Heart left ventricle (tissue), 13 donors: Measurements from ENCODE around the gene RAB40C.

Experiments used
- POLR2A ChIP-seq, 2 donors: fragments of 450-650 bp; IDR thresholded peaks; one replicate each; pipeline ENCODE4 v1.6.1; 2017; ENCODE audit warnings: antibody characterized with exemption in 2 of 2, mild to moderate bottlenecking in 2 of 2, moderate library complexity in 2 of 2
- TF ChIP-seq, protein P1 (sequence below), 12 donors: fragments of 200-600 bp; sonication (generic) in 4 of 12; IDR thresholded peaks; one replicate each; pipeline versions ENCODE4 v1.5.0 to v1.8.0; 2018 to 2022; ENCODE audit warnings: antibody characterized with exemption in 12 of 12, mild to moderate bottlenecking in 5 of 12
- donor health status: ischemic (EF 13 %, LVEDD 7.1; RV severe dilation, severe dysfunction).
- donor health status: DM: no; HTN: yes; CAD: no.
- donor health status: DM: no; HTN: no; CAD: no.
- donor health status: ischemic (EF 25% LVEDD 6.9; RV normal size, moderate dysfunction).
- donor health status: ischemic (EF 25% LVEDD 5.7; RV mildly dilated, moderate dysfunction).
- donor health status: ischemic (EF 35%, LVEDD 5.7; RV mildly dilated, moderate dysfunction).
- donor health status: nonischemic (EF 11% LVEDD 7.7; RV severe dilation, severe dysfunction).
- donor health status: DM: yes; HTN: yes; CAD: no.
- donor health status: PGD.
- donor health status: ischemic (EF 29% LVEDD 5.4; RV normal size, mild dysfunction).
- donor health status: nonischemic (EF 23%, LVEDD 6.1; RV moderate dilation, normal function).

DNA sequence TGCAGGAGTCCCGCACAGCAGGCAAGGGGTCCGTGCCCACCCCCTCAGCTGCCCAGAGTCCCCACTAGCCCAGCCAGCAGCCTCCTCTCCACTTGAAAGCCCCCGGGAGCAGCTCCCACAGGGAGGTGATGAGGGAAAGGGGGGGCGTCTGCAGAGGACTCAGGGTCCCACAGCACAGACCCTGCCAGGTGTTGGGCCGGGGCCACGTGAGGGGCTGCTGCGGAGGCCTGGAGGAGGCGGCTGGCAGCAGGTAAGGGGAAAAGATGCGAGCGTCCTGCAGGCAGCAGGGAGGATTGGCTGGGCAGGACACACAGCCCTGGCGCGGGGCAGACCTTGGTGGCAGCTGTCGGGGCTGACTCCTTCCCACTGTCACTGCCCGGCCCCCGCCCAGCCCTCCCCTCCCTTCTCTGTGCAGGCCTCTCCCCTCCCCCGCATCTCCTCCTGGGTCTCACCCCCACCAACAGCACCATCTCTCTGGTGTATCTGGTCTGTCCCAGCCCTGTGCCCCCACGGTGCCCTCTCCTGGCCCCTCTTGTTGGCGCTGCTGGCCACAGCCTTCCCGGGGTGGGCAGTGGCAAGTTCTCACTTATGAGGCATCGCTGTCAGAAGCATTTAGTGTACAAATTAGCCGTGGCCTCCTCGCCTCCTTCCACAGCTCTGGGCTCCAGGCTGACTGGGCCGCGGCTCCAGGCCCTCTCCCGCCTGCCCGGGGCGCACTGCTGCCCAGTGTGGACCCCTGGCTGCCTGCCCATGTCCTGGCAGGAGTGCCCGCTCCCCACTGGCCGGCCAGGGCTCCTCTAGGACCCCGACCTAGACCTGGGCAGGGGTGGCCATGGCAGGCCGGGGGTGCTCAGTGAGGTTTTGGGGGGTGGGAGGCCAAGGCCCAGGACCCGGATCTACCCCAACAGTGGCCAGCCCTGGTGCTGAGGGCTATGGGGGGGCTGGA lies 34.1 kb upstream of the RAB40C start:
- TF ChIP-seq, protein P1, sequence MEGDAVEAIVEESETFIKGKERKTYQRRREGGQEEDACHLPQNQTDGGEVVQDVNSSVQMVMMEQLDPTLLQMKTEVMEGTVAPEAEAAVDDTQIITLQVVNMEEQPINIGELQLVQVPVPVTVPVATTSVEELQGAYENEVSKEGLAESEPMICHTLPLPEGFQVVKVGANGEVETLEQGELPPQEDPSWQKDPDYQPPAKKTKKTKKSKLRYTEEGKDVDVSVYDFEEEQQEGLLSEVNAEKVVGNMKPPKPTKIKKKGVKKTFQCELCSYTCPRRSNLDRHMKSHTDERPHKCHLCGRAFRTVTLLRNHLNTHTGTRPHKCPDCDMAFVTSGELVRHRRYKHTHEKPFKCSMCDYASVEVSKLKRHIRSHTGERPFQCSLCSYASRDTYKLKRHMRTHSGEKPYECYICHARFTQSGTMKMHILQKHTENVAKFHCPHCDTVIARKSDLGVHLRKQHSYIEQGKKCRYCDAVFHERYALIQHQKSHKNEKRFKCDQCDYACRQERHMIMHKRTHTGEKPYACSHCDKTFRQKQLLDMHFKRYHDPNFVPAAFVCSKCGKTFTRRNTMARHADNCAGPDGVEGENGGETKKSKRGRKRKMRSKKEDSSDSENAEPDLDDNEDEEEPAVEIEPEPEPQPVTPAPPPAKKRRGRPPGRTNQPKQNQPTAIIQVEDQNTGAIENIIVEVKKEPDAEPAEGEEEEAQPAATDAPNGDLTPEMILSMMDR (IDR thresholded peaks at IDR 0.05) = no peak
- TF ChIP-seq POLR2A (IDR thresholded peaks at IDR 0.05) = no peak
